Measurements from ENCODE around the gene RRAD.
A peak's percentile ranks its signal among the peaks of the same experiment; 100 is the strongest.
"Not testable (repeated sequence)": the region's sequence is repeated elsewhere in the genome, so short reads cannot be mapped to it uniquely, and the experiment has no call there.

RRAD gene, protein sequence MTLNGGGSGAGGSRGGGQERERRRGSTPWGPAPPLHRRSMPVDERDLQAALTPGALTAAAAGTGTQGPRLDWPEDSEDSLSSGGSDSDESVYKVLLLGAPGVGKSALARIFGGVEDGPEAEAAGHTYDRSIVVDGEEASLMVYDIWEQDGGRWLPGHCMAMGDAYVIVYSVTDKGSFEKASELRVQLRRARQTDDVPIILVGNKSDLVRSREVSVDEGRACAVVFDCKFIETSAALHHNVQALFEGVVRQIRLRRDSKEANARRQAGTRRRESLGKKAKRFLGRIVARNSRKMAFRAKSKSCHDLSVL

DNA sequence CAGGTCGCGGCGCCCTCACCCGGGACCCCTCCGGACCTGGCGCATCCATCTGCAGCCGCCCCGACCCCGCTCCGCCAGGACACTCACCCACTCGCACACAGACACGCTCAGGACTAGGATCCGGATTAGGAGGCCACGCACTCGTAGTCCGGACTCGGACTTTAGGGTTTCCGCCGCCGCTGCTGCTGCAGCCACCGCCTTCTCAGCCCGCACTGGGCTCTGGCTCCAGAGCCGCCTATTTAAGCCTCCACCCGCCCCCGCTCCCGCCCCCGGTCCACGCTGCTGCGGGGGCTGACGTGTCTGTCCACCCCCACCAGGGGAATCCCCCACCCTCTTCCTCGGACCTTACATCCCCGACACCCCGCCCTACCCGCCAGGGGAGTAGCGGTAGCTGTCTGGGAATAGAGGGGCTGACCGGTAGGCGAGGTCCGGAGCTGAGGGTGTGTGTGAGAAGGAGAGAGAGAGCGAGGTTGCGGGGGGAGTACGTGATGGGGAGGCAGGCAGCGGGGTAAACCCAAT, at the start of gene RRAD:
Gene RRAD (minus strand): TSS at position 214 of the 519 bp plus-strand sequence. CDS start 356 bp downstream, outside the sequence.
- no peak for DNase-seq

DNA sequence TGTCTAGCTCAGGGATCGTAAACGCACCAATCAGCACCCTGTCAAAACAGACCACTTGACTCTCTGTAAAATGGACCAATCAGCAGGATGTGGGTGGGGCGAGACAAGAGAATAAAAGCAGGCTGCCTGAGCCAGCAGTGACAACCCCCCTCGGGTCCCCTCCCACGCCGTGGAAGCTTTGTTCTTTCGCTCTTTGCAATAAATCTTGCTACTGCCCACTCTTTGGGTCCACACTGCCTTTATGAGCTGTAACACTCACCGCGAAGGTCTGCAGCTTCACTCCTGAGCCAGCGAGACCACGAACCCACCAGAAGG, 49.6 kb upstream of the RRAD start:
- DNase-seq = not testable (repeated sequence)

DNA sequence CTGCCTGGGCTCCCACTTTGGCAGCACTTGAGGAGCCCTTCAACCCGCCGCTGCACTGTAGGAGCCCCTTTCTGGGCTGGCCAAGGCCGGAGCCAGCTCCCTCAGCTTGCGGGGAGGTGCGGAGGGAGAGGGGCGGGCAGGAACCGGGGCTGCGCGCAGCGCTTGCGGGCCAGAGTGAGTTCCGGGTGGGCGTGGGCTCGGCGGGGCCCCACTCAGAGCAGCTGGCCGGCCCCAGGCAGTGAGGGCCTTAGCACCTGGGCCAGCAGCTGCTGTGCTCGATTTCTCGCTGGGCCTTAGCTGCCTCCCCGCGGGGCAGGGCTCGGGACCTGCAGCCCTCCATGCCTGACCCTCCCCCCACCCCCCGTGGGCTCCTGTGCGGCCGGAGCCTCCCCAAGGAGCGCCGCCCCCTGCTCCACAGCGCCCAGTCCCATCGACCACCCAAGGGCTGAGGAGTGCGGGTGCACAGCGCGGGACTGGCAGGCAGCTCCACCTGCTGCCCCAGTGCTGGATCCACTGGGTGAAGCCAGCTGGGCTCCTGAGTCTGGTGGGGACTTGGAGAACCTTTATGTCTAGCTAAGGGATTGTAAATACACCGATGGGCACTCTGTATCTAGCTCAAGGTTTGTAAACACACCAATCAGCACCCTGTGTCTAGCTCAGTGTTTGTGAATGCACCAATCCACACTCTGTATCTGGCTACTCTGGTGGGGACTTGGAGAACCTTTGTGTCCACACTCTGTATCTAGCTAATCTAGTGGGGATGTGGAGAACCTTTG, 49.0 kb upstream of the RRAD start:
- not testable (repeated sequence) for DNase-seq

DNA sequence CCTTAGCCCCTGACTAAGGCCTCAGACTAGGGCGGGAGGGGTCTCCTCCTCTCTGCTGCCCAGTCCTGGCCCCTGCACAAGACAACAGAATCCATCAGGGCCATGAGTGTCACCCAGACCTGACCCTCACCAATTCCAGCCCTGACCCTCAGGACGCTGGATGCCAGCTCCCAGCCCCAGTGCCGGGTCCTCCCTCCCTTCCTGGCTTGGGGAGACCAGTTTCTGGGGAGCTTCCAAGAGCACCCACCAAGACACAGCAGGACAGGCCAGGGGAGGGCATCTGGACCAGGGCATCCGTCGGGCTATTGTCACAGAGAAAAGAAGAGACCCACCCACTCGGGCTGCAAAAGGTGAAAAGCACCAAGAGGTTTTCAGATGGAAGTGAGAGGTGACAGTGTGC, 48.4 kb upstream of the RRAD start:
- no peak for DNase-seq

DNA sequence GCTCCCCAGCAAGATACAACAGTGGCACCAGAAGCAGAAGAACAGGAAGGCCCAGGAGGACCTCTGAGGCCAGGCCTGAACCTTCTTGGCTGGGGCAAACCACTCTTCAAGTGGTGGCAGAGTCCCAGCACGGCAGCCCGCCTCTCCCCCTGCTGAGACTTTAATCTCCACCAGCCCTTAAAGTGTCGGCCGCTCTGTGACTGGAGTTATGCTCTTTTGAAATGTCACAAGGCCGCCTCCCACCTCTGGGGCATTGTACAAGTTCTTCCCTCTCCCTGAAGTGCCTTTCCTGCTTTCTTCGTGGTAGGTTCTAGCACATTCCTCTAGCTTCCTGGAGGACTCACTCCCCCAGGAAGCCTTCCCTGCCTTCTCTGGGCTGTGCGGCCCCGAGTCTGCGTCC, 47.6 kb upstream of the RRAD start:
- DNase-seq = no peak

DNA sequence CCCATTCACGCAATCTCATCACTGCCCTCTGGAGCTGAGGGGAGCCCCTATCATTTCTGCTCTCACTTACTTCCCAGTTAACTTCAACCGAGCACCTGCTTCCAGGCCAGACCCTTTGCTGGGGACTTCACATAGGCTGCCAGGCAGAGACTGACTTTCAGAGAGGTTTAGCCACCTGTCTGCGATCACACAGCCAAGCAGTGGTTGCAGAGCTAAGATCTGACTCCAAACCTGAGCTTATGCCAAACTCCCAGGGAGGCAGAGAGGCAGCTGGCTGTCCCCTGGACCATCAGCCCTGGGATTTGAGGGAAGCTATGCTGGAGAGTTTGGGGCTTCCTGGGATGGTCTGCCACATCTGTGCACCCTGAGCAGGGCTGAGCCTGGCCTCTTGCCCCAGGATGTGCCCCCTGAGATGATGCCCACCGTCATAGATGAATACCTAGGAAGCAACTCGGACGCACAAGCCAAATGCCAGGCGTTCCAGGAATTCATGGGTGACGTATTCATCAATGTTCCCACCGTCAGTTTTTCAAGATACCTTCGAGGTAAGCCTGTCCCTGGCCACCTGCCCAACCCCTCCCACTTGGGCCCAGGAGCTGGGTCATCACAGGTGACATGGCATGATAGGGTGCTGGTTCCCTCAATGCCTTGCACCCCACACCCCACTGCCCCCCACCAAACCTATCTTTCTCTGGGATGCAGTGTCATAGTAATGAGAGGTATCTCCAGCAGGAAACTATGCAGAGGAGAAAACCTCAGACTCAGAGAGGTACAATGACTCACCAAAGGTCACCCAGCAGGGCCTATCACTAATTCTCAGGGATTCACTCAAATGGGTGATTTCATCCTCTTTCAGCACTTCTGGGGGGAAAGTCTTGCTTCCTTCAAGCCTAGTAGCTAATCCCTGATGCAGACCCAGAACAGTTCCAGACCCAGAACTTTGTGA, 45.7 kb upstream of the RRAD start:
- DNase-seq = no peak

DNA sequence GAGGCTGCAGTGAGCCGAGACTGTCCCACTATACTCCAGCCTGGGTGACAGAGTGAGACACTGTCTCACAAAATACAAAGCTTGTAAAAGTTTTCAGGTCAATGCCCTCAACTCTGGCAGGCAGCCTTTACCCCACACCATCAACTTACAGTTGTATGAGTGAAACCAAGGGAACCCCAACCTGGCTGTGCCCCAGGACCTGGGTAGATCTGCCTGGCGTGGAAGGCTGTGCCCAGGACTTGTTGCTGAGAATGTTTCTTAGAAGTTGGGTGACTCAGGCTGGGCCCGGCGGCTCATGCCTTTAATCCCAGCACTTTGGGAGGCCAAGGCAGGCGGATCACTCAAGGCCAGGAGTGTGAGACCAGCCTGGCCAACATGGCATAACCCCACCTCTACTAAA, 43.5 kb upstream of the RRAD start:
- DNase-seq = no peak

DNA sequence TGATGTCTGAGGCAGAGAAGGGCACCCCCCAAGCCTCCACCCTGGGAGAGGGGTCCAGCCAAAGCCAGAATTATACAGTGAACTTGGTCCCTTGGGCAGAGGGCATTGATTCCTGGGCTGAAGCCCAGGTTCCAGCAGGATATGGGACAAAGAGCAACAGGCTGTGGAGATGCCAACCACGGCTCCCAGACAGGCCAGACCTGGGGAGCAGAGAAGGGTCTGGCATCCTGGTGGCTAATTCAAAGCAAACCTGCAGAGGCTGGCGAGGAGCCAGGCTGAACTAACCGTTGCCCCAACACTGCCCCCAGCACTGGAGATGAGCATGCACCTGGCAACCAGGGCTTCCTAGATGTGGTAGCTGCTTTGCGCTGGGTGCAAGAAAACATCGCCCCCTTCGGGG, 38.7 kb upstream of the RRAD start:
- no peak for DNase-seq

DNA sequence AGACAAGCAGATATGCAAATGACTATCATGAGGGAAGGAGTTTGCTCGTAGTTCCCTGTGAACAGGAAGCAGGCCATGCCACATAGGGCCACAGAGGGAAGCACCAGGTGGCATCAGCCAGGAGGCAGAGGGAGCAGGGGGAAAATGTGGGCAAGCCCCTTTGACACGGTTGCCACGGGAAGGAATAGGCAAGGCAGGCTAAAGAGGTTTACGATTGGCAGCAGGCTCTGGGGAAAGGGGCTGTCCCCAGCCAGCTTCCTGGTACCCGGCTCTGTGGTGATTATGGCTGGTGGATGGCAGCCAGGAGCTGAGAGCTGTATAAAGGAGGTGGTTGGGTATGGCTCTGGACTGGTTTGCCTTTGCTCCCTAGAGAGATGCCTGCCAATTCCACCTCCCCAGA, 36.6 kb upstream of the RRAD start:
- no peak for DNase-seq

DNA sequence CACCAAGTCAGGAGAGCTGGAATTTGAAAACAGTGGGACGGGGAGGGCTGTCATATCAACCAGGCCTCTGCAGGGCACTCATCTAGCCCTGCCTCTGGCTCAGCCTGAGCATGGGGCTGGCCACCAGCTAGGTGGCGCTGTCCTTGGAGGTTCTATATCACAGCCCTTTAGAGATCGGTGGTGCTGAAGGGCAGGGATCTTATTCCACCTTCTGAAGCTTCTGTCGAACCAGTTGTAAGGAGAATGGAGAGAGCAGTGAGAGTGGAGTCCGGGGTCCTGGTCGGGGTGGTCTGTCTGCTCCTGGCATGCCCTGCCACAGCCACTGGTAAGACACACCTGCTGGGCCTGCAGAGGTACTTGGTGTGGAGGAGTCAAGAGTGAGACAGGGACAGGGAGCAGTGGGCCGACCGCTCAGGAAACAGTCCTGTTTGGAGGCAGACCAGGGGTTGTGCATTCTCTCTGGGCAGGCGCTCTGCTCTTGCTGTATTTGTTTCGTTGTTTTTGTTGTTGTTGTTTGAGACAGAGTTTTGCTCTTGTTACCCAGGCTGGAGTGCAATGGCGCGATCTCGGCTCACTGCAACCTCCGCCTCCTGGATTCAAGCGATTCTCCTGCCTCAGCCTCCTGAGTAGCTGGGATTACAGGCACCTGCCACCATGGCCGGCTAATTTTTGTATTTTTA, 35.9 kb upstream of the RRAD start, which contains the start of gene CES3:
Gene CES3 (plus strand): TSS at position 202 of the 680 bp plus-strand sequence. CDS start 42 bp downstream, at position 244.
- no peak for DNase-seq

DNA sequence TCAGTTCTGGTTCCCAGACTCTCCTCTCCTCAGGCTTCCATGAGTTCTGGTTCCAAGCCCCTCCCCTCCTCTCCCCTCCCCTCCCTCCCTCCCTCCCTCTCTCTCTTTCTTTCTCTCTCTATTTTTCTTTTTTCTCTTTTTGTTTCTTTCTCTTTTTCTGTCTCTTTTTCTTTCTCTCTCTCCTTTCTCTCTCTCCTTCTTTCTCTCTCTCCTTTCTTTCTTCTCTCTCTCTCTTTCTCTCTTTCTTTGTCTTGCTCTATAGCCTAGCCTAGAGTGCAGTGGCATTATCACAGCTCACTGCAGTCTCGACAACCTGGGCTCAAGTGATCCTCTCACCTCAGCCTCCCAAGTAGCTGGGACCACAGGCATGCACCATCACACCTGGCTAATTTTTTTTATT, 34.9 kb upstream of the RRAD start:
- DNase-seq = no peak

DNA sequence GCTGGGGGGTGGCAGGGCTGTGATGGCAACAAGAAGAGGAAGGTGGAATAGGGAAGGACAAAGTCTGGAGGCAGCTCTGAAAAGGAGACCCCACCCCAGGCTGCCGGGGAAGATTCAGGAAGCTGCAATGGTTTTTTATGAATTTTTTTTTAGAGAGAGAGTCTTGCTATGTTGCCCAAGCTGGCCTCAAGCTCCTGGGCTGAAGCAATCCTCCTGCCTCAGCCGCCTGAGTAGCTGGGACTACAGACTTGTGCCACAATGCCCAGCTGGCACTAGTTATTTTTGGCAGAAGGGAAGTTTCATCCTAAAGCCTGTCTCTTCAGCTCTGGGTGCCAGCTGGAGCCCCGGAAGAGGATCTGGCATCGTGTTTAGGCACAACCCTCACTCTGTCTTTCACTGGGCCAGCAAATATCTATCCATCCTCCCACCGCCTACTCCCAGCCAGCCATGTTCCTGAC, 34.4 kb upstream of the RRAD start:
- DNase-seq = no peak

DNA sequence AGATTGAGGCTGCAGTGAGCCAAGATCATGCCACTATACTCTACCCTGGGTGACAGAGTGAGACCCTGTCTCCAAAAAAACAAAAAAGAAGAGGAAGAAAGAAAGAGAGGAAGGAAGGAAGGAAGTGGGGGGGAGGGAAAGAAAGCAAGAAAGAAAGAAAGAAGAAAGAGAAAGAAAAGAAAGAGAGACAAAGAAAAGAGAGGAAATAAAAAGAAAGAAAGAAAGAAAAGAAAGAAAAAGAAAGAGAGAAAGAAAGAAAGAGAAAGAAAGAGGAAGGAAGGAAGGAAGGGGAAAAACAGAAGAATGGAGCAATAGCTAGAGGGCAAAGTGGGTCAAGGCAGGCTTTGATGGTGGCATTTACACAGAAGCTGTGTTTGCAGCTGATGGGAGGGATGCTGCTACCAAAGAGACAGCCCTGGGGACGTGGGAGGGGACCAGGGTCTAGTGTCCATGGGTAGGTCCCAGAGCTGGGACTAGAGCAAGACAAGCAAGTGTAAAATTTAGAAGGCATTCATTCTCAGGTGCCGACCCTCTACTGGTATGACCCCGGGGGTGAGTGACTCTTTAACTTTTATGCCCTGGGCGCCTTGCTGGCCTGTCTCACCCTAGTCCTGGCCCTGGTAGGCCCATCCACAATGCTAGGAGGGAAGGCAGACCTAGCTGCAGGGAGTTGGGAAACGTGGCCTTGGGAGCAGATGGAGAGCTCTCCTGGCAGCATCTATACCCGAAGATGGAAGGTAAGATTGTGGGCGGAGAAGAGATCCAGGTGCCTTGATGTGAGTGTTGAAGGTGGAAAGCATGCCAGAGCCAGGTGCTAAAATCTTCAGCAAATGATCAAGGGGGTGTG, 33.7 kb upstream of the RRAD start:
- no peak for DNase-seq

DNA sequence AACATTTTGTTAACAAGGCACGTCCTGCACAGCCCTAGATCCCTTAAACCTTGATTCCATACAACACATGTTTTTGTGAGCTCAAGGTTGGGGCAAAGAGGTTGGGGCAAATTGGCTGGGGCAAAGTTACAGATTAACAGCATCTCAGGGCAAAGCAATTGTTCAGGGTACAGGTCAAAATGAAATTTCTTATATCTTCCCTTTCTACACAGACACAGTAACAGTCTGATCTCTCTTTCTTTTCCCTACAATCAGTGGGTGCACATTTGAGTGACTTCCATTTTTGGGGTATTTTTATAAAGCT, 30.8 kb upstream of the RRAD start:
- not testable (repeated sequence) for DNase-seq

DNA sequence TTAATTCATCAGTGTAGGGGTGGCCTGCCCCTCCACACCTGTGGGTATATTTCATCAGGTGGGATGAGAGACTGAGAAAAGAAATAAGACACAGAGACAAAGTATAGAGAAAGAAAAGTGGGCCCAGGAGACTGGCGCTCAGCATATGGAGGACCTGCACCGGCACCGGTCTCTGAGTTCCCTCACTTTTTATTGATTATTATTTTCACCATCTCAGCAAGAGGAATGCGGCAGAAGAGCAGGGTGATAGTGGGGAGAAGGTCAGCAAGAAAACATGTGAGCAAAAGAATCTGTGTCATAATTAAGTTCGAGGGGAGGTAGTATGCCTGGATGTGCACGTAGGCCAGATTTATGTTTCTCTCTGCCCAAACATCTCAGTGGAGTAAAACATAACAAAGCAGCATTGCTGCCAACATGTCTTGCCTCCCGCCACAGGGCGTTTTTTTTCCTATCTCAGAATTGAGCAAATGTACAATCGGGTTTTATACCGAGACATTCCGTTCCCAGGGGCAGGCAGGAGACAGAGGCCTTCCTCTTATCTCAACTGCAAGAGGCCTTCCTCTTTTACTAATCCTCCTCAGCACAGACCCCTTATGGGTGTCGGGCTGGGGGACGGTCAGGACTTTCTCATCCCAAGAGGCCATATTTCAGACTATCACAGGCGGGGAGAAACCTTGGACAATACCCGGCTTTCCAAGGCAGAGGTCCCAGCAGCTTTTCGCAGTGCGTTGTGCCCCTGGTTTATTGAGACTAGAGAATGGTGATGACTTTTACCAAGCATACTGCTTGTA, 30.2 kb upstream of the RRAD start:
- not testable (repeated sequence) for DNase-seq

DNA sequence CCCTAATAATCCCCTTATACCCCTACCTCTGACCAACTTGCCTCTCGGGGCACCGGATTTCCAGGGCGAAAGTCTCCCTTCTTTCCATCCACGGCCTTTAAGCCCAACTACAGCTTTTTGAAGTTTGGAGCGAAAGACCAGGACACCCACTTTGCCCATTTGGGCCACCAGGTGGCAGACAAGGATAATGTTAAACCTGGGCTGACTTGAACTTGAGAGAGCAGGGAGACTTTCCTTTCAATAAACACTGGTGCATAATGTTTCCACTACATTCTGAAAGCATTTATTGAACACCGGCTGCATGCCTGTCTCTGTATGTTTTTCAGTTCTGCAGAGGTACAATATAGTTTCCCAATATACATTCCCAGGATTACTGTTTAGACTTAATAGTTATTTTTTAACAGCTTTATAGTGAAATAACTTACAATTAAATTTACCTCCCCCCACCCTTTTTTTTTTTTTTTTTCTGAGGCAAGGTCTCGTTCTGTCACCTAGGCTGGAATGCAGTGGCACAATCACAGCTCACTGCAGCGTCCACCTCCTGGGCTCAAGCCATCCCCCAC, 28.8 kb upstream of the RRAD start:
- peak; percentile 73 for DNase-seq

DNA sequence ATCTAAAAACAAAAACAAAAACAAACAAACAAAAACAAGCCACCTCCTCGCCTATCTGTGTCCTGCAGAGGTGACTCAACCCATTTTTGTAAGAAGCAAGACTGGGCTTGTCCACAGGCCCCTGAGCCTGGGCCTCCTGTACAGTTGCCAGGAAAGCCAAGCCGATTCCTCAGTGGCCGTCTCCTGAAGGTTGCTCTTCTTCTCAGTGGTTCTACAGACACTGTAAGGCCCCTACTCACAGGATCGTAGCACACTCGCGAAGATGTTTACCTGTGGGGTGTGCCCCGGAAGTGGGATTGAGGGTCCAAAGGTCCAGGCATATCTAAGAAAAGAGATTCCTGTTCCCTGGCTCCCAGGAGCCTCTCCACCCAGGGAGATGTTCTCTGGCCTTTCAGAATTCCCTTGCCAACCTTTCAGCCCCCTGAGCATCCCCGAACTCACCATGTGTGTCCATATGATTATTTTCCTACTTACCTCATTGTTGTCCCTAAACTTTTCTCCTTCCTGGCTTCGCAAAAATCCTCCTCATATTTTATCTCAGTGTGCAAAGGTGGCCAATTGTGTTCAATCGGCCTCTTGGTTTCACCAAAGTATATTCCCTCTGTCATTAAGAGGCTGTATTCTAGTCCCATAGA, 28.2 kb upstream of the RRAD start:
- no peak for DNase-seq

DNA sequence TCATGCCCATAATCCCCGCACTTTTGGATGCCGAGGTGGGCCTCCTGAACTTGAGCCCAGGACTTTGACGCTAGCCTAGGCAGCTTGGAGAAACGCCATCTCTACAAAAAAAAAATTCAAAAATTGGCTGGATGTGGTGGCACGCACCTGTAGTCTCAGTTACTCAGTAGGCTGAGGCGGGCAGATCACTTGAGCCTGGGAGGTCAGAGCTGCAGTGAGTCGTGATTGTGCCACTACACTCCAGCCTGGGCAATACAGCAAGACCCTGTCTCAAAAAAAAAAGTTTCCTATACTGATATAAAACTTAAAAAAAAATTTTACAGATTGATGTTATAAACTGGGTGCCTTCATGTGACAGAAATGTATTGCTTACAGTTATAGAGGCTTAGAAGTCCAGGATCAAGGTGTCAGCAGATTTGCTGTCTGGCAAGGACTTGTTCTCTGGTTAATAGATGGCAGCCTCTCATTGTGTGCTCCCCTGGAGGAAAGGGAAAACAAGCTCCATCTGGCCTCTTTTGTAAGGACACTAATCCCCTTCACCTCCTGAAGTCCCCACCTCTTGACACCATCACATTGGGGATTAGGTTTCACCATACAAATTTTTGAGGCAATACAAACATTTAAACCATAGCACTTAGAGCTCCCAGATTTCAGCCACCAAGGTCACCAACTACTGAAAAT, 27.2 kb upstream of the RRAD start:
- DNase-seq = no peak
